OCI-M1 (cell line): Measurements from ENCODE around the gene ANKDD1B.
A peak's percentile ranks its signal among the peaks of the same experiment; 100 is the strongest.
"Not testable (repeated sequence)": the region's sequence is repeated elsewhere in the genome, so short reads cannot be mapped to it uniquely, and the experiment has no call there.

Source experiments
- DNase-seq: peaks from one replicate; lab custom pipeline; 2025; lab: John Stamatoyannopoulos, UW

ANKDD1B gene

DNA sequence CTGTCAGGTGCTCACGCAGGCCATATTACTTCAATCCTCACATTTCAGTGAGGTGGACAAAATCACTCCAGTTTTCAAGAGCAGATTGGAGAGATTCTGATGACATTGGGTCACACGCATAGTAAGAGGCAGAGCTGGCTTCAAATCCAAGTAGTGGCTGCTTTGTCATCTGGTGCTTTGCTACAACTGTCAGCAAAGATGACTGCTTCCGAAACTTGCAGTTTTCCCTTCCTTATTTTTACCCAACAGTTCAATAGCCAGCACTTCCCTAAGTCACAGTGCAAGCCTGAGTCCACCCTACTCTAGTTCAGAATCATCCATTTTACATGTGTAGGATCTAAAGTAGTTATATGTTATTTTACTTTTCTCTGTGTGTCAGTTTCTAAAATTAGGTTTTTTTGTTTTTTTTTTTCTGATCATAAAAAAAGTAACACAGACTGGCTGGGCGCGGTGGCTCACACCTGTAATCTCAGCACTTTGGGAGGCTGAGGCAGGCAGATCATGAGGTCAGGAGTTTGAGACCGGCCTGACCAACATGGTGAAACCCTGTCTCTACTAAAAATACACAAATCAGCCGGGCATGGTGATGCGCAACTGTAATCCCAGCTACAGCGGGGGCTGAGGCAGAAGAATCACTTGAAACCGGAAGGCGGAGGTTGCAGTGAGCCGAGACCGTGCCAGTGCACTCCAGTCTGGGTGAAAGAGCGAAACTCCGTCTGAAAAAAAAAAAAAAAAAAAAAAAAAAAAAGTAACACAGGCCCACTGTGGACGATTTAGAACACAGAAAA lies 49.6 kb downstream of the ANKDD1B start:
- DNase-seq = no peak

DNA sequence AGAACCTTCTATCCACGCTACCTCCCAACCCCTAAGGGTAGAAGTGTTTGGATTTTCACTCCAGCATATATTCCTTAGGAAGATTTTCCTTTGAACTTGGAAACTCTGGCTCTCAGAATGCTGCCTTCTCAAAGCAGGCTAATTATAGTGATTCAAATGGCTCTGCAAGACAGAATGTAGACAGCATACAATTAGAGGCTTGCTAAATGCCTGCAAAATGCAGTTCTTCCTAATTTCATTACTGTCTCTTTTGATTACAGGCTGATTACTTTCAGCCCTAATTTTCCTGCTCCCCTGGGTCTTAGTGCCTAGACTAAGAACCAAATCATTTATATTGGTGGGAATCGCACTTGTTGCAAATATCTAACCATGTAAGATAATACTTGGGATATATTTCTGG lies 50.8 kb downstream of the ANKDD1B start:
- DNase-seq = no peak

DNA sequence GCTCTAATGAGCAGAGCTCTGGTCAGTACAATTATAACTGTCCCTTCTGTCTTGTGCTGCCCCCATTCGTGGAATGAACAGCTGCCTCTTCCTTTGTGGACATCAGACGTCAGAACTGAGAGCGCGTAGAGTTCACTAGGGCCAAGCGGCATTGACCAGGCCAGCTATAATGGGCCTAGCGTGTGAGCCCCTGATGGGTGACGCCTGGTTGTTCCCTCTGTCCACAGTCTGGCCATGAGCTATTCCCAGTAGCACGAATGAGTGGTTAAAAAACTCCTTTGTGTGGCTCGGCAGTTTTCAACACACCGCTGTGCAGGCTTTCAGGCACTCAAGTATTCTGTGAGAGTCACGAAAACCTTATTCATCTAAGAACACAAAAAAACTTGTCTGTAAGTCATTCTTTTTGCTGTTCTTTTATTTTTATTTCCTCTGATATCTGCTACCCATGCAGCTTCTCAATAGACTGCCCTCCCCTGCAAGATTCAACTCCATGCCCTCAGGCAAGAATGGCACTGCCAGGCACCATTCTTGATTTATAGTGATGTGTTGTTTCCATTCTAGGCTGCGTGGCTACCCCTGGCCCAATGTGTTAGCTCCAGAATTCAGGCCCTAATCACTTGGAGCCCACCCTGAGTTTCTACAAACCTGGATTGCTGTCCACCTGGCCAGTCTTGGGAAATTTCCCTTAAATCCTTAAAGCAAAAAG lies 52.5 kb downstream of the ANKDD1B start:
- no peak for DNase-seq

DNA sequence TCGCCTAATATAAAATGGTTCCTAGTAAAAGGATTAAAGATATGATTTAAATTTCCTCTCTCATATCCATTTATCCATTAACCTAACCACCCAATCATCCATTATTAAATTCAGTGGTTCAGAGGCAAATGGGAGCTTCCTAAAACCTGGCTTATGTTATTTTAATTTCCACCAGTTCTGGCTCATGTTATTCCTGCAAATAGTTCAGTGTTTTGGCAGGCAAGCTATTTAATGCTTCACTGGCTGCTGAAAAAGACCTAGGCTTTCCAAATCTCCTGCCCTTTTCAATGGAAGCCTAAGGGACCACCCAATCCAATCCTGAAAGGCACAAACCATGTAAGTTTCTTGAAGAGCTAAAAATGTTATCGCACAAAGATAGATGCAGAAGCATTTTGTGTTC lies 53.7 kb downstream of the ANKDD1B start:
- DNase-seq = no peak

DNA sequence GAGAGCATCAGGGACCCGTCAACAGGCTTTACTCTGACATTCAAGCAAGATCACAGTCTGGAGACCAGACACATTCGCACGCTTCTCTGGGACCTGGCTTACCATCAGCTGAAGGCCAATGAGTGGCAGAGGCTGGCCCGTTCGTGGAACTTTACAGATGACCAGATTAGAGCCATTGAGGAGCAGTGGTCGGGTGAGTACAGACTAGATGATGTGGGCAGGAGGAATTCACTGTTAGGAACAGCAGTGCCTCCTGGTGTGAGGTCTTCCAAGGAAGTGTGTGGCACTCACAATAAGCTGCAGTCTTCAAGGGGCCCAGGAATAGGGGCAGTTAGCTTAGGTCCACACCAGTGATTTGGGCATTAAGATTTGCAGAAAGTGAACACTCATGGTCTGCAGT lies 55.5 kb downstream of the ANKDD1B start:
- DNase-seq = no peak

DNA sequence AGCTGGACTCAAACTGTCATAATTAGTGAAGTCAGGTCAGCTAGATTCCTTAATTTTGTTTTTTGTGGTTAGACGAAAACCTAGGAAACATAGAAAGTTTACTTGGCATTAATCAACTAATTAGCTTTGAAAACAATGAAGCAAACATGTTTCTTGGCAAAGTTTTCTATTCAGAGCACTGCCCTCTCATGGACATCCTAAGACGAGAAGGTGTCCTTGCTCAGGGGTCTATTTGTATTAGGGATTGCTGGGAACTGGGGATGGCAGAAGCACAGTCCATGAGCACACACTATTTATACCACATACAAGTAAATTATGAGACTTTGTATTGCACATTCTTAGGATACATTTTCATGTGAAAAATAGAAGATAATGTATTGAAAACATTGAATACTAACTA lies 56.3 kb downstream of the ANKDD1B start:
- peak; percentile 22 for DNase-seq

DNA sequence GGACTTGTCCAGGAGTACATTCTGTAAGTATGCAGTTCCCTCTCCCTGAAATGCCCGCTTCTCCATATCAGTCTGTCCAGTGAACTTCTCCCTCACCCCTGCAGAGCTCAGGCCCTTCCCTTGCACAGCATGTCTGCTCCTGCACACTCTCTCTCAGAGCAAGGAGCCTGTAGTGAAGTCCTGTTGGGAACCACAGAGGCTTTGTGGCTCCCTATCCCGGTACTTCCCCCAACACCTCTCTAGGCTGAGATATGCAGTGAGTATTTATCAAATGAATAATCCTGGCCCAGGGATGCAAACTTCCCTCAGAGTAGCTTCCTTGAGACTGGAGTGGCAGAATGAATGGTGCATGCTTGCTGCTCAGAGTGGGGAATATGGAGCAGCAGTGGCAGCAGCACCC lies 57.2 kb downstream of the ANKDD1B start:
- DNase-seq = no peak

DNA sequence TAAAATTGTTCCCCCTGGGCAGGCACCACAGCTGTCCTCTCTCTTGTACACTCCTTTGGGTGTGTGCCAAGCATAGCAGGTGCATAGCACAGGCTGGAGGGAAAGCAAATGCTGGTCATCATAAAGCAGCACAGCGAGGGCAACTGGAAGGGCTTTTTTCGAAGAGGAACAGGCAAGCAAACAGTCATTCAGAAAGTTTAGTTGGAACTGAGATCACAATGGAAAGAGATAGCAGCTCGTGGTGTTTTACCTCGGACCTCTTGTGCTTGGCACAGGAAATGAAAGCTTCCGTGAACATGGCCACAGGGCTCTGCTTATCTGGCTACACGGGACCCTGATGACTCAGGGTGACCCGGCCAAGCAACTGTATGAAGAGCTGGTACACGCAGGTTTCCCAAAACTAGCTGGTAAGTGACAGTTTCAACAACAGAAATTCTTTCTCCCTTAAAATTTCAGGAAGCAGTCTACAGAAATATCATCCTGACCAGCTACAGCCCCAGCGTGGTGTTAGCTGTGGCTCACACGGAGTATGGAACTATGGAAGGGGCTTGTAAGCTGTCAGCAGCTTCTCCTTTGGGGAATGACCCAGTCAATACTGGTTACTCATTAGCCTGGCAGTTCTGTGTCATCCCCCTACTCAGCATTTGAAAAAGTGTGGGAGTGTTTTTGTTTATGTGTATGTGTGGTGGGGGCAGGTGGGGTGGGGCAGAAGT lies 57.9 kb downstream of the ANKDD1B start:
- DNase-seq = peak; percentile 87

DNA sequence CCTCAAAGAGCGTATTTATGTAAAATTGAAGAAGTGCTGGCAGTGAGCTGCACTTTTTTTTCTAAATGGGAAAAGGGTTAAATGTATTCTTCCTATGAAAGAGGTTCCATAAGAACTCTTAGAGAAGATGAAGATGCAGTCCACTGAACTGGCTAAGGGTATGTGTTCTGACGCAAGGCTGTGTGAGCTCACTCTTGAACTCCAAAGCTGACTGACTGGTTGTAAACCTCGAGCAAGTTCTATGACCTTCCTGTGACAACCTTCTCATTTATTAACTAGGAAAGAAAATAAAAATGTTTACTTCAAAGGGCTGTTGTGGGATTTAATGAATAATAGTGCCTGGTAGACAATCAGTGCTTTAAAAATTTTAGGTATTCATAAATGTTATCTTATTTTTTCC lies 59.3 kb downstream of the ANKDD1B start:
- no peak for DNase-seq

DNA sequence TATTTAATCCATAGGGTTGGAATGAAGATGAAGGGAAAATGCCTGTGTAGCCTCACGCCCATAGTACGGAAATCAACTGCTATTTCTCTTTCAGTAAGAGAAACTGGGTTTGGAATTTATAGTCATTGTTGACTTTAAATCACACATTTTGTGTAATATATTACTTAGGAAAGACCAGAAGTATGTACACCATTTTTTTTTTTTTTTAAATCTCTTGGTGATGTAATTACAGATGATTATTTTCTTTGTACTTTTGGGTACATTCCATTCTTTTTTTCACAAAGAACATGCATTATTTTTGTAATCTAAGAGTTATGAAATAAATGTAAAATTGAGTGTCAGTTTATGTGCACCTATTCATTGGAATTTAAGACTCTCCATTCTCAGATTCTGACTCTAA lies 60.3 kb downstream of the ANKDD1B start:
- DNase-seq = no peak

DNA sequence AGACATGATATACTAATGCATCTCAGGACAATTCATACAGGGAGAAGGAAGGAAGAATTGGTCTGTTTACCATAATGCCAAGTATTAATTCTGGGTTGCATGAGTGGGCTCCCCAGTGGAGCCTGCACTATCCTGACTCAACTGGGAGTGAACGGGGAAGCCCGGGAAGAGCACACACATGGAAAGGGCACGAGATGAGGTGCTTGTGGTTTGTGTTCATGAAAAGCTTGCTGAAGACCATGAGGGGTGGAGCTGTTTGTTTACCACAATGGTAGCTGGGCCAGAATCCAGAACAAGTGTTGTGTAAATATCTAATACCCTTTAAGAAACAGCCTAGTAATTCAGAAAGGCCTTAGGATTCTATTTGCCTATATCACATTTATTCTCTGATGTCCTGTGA lies 61.4 kb downstream of the ANKDD1B start:
- no peak for DNase-seq

DNA sequence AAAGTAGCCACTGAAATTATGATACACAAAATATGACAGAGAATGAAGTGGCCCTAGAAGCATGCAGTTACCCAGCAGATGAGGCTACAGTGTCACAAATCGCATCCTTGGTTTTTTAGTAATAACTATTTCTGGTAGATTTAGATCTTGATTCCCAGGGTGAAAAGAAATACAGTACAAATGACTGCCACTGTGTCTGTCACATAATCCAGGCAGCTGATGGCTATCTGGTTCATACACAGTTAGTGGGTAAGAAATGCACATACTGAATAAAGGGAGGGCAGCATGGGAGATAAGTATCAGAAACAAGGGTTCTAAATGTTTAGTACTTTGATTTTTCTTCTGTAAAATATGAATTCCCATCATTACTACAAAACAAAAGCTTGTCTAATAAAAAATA lies 64.5 kb downstream of the ANKDD1B start:
- no peak for DNase-seq

DNA sequence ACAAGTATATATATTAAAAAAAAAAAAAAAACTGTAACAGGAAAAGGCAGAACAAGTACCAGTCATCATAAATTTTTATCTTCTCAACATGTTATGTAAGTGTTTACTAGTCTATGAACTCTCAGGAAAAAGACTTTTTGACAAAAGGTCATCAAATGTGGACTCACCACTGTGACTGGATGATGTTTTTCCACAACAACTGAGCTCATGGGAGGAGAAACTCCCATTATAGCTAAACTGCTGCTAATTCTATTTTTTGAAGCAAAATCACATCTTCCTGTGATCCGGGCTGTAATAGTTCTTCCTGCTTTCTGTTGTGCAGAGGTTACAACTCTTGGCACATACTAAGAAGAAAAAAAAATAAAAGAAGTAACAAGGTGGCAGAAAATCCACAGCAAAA lies 66.4 kb downstream of the ANKDD1B start:
- no peak for DNase-seq

DNA sequence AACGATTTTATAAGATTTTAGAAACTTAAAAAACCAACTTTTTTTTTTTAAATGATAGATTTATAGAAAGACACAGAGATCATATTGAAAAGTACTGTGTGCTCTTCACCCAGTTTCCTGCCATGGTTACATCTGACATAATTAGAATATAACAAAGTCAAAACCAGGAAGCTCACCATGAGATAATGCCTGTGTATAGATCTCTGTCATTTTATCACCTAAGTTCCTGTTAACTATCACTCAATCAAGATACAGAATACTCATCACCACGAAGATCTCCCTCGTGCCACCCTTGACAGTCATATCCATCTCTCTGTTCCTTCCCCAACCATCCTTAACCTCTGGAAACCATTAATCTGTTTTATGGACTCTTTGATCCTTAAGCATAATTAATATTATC lies 66.9 kb downstream of the ANKDD1B start:
- no peak for DNase-seq

DNA sequence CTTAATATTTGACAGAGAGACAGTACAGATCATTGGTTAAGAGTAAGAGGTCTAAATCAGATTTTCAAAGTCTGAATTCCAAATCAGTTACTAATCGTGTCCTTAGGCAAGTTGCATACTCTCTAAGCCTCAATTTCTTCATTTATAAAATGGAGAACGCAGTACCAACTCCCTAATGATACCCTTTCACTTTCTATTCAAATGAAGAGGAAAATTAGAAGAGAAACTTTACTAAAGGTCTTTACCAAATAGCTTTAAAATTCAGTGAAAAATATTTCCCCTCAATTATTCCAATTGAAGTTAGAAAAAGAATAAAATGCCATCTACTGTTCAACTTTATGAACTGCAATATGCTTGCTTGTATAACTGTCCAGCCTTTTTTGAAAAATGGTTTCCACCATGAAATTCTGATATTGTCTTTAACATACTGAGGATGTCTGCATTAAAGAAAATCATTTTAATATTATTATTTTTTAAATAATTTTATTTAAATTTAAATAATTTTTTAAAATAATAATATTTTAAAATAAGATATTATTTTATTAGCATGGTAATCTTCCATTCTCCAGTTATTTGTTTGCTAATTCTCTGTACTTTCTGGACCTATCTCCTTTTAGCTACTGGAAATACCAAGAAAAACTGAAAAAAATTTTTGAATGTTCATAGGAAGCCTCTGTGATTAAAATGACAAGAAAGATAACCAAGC lies 70.0 kb downstream of the ANKDD1B start:
- peak; percentile 75 for DNase-seq

DNA sequence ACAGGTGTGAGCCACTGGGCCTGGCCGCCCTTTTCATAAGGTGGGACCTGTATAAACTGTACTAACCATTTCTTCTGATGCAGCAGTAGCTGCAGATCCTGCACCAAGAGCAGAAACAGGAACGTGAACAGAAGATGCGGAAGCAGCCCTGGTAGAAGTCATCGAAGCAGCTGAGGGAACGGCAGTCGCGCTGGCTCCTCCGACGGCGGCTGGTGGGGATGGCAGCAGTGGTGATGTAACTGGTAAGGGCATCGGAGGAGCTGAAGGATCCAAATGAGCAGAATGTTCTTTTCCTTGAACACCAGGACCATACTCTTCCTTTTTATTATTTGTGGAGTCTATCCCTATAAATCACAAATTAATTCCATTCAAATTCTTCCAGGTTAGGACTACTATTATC lies 73.9 kb downstream of the ANKDD1B start:
- no peak for DNase-seq

DNA sequence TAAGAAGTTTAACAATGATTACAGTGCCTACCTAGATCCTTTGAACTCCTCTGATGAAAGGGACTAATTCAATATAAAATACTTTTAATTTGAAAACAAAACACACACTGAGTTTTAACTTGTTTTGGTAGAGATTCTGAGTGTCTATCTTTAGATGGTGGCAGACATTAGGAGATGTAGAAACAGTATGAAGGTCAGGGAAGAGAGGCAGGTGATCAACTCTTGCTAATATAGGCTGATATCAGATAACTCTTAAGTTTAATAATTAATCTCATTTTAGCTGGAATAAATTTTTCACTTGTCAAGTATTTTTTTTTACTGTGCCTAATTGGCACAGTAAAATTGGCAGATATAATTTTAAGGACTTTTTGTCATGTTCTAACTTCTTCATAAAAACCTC lies 75.2 kb downstream of the ANKDD1B start:
- DNase-seq = no peak

DNA sequence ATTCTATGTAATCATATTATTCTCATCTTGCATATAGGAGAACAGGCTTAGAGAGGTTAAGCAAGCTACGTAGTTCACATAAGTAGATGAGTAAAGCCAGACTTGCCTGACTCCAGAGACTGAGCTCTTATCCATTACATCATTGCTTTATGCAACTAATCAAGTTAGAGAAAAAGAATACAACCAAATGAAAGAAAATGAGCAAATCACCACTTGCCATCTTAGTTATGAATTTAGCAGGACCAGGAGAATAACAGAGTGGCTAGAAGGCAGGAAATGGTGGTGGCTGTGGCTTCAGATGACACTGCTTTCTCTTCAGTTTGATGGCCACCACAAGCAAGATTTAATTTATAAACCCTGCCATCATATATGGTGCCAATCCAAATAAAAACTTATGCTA lies 79.4 kb downstream of the ANKDD1B start:
- no peak for DNase-seq

DNA sequence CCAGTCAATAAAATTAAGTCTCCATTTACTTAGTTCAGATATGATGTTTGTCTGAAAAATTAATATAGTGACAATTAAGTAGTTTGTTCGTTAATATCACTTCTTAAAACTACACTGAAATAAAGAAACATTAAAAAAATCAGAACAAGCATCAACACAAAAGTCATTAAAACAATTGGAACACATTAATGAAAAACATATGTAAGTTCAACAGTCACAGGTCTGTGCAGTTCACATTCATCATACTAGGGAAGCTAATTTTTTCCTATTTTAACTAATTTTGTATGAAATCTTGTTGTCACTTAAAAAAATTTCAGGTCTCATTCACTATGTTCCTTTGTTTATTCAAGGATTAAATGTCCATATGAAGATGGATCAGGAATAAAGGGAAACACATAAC lies 83.5 kb downstream of the ANKDD1B start:
- DNase-seq = no peak

DNA sequence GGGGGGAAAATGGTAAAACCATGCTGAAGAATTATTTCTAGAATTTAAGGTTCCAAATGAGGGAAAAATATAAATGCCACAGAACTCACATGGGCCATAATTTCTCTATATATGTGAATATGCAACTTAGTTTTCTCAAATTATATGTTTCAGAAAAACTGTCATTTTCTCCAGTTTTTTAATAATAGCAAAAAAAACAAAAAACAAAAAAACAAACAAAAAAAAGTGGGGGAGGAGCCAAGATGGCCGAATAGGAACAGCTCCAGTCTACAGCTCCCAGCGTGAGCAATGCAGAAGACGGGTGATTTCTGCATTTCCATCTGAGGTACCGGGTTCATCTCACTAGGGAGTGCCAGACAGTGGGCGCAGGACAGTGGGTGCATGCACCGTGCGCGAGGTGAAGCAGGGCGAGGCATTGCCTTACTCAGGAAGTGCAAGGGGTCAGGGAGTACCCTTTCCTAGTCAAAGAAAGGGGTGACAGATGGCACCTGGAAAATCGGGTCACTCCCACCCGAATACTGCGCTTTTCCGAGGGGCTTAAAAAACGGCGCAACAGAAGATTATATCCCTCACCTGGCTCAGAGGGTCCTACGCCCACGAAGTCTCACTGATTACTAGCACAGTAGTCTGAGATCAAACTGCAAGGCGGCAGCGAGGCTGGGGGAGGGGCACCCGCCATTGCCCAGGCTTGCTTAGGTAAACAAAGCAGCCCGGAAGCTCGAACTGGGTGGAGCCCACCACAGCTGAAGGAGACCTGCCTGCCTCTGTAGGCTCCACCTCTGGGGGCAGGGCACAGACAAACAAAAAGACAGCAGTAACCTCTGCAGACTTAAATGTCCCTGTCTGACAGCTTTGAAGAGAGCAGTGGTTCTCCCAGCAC lies 84.5 kb downstream of the ANKDD1B start:
- DNase-seq = not testable (repeated sequence)

DNA sequence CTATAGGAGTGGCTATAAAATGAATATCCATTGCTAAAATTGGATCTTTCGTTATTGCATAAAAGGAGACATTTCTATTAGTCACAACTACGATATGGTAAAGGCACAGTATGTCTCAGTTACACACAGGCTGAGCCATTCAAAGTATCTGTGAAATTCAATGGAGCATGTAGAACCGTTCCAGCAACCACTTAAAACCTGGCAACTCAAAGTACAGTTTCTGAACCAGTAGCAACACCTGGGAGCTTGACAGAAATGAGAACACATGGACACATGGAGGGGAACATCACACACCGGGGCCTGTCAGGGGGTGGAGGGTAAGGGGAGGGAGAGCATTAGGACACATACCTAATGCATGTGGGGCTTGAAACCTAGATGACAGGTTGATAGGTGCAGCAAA lies 90.6 kb downstream of the ANKDD1B start:
- DNase-seq = no peak

DNA sequence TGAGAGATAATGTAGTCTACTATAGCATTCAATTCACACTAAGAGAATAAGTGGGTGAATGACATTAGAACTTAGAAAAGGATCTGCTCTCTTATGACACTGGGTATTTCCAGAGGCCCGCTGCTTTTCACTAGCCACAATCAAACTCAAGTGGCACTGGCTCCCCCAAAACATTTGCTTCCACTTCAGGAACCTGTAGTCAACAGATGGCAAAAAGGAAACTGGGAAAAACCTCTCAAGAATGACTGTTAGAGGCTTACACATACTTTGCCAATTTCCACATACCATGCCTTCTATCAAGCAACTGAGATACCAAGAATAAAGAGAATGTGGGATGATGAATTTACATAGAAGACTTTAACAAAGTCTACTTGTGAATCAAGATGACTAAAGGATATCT lies 94.8 kb downstream of the ANKDD1B start:
- DNase-seq = no peak
